Endometrial microvascular endothelial cells (primary cell): ENCODE results near the gene FALEC. TPM values are rescaled to one million over a fixed set of nuclear protein-coding genes. Genes with fewer than 3 reads are reported as not detected.

Source experiments
- in situ Hi-C: cut with HindIII; loops from 2 replicates; pipeline ENCODE4 v1.10.0; 2017; ENCODE audit warnings: low sequenced_read_pairs, low pct_unique_long_range_greater_than_20kb; ENCODE audit errors: inconsistent ontology term
- total RNA-seq: library from RNA; depleted of rRNA; stranded (reverse); fragments of >200 nt; gene quantifications from one replicate; pipeline ENCODE4 v1.2.3, GENCODE V29; 2015; ENCODE audit errors: inconsistent ontology term

The FALEC gene
- total RNA-seq, 1 donor from 2014 or later = not detected

- in situ Hi-C loops = no loop called here
Observed at GRCh38 chr1:150537732-150538684, 22.5 kb downstream of the FALEC start.

- in situ Hi-C loops = no loop called here
Observed at GRCh38 chr1:150543500-150544143, 28.1 kb downstream of the FALEC start.

- in situ Hi-C loops = no loop called here
Observed at GRCh38 chr1:150544204-150544603, 28.7 kb downstream of the FALEC start.

- in situ Hi-C loops = no loop called here
Observed at GRCh38 chr1:150545486-150546032, 30.0 kb downstream of the FALEC start.

GRCh38 chr1:150546294-150546937, 30.9 kb downstream of the FALEC start:
- in situ Hi-C loops = no loop called here

GRCh38 chr1:150548324-150548631, 32.7 kb downstream of the FALEC start:
- in situ Hi-C loops = no loop called here

- in situ Hi-C loops = no loop called here
Observed at GRCh38 chr1:150548632-150549495, 33.3 kb downstream of the FALEC start, which contains the start of gene ADAMTSL4. Gene ADAMTSL4, plus strand, starts transcription at chr1:150549408. Its CDS starts 2,881 bp downstream, at chr1:150552289.

- in situ Hi-C loops = no loop called here
Observed at GRCh38 chr1:150549496-150550221, 34.1 kb downstream of the FALEC start.

- in situ Hi-C loops = no loop called here
Observed at GRCh38 chr1:150550222-150551050, 34.9 kb downstream of the FALEC start.

GRCh38 chr1:150551051-150551783, 35.7 kb downstream of the FALEC start:
- in situ Hi-C loops = no loop called here

GRCh38 chr1:150551784-150552127, 36.2 kb downstream of the FALEC start:
- in situ Hi-C loops = no loop called here

- in situ Hi-C loops = no loop called here
Observed at GRCh38 chr1:150552128-150552910, 36.8 kb downstream of the FALEC start.

GRCh38 chr1:150552911-150553289, 37.3 kb downstream of the FALEC start:
- in situ Hi-C loops = no loop called here

- in situ Hi-C loops = no loop called here
Observed at GRCh38 chr1:150553392-150554085, 38.0 kb downstream of the FALEC start.

GRCh38 chr1:150554086-150554452, 38.5 kb downstream of the FALEC start:
- in situ Hi-C loops = no loop called here
